Esophagus squamous epithelium (tissue), 5 donors: ENCODE data around the gene ELMO2. TPM values are rescaled to one million over a fixed set of nuclear protein-coding genes. Genes with fewer than 3 reads are reported as not detected.
A peak's percentile ranks its signal among the peaks of the same experiment; 100 is the strongest.

ENCODE experiments used
- DNase-seq: peaks from one replicate; lab custom pipeline; 2025; lab: John Stamatoyannopoulos, UW
- H3K27ac ChIP-seq, 4 donors: fragments of 200-600 bp; sonication (generic); one replicate each; pipeline ENCODE4 v1.5.1; 2016 to 2019; ENCODE audit warnings: mild to moderate bottlenecking in 1 of 4
- H3K27me3 ChIP-seq, 4 donors: fragments of 200-600 bp; sonication (generic); 1 replicate in 3 of 4; 2 replicates in 1 of 4; pipeline versions ENCODE4 v1.5.1 to v1.6.0; 2017 to 2021; ENCODE audit warnings: antibody characterized with exemption in 1 of 4
- H3K36me3 ChIP-seq, 3 donors: fragments of 200-600 bp; sonication (generic); one replicate each; pipeline ENCODE4 v1.5.1; 2016 to 2019
- H3K4me1 ChIP-seq, 3 donors: fragments of 200-600 bp; sonication (generic); one replicate each; pipeline ENCODE4 v1.5.1; 2017 to 2019
- H3K4me3 ChIP-seq, 4 donors: fragments of 200-600 bp; sonication (generic); 1 replicate in 3 of 4; 2 replicates in 1 of 4; pipeline ENCODE4 v1.5.1; 2016 to 2019; ENCODE audit warnings: mild to moderate bottlenecking in 2 of 4, moderate library complexity in 1 of 4
- H3K9me3 ChIP-seq, 3 donors: fragments of 200-600 bp; sonication (generic); one replicate each; pipeline ENCODE4 v1.5.1; 2016 to 2019
- POLR2A ChIP-seq, 4 donors: fragments of 450-650 bp; IDR thresholded peaks; one replicate each; pipeline ENCODE4 v1.6.1; 2017; ENCODE audit warnings: antibody characterized with exemption in 4 of 4, mild to moderate bottlenecking in 4 of 4, moderate library complexity in 3 of 4
- WGBS, 2 donors: methylation state at CpG; one replicate each; pipeline ENCODE4 v1.1.5; 2018; 5-methylcytosine and 5-hydroxymethylcytosine counted together
- intact Hi-C: fragments of 100-400 bp; cut with DNase I; formaldehyde crosslinking; loops from one replicate; pipeline ENCODE4 v1.15.0; 2022
- total RNA-seq, 4 donors: library from RNA; depleted of rRNA; stranded (reverse); fragments of >200 nt; gene quantifications; one replicate each; pipeline ENCODE4 v1.1.0, GENCODE V29; 2016
- TF ChIP-seq, protein P1 (sequence below), 6 experiments: fragments of 450-650 bp in 4 of 6; fragments of 200-600 bp in 2 of 6; sonication (generic) in 2 of 6; IDR thresholded peaks; one replicate each; pipeline ENCODE4 v1.5.1; 2016 to 2019; ENCODE audit warnings: antibody characterized with exemption in 6 of 6, mild to moderate bottlenecking in 4 of 6, moderate library complexity in 4 of 6
- donor health status: DM: yes; HTN: yes; CAD: no.

ELMO2 gene
- total RNA-seq = 10 to 100 TPM; 27.5 to 38.0 (median 37.0) TPM

- no peaks in the 10 kb centered on the region for H3K27me3 ChIP-seq
- WGBS, 2 donors = 0 to 1% methylated on average over 7 to 22 of the region's 60 CpGs
- H3K9me3 ChIP-seq = no peaks in the 10 kb centered on the region
- intact Hi-C loops = no loop called here
- H3K4me1 ChIP-seq = peaks cover 14 to 69% (median 43%) of the 10 kb centered on the region in 3 donors
- DNase-seq = peak; percentile 91
- H3K27ac ChIP-seq = peak within 1 kb of the TSS; percentile 96 to 97 (median 96)
- TF ChIP-seq POLR2A (IDR thresholded peaks at IDR 0.05) = peak in 2 of 4 donors; percentile 65 to 83
- TF ChIP-seq, protein P1, sequence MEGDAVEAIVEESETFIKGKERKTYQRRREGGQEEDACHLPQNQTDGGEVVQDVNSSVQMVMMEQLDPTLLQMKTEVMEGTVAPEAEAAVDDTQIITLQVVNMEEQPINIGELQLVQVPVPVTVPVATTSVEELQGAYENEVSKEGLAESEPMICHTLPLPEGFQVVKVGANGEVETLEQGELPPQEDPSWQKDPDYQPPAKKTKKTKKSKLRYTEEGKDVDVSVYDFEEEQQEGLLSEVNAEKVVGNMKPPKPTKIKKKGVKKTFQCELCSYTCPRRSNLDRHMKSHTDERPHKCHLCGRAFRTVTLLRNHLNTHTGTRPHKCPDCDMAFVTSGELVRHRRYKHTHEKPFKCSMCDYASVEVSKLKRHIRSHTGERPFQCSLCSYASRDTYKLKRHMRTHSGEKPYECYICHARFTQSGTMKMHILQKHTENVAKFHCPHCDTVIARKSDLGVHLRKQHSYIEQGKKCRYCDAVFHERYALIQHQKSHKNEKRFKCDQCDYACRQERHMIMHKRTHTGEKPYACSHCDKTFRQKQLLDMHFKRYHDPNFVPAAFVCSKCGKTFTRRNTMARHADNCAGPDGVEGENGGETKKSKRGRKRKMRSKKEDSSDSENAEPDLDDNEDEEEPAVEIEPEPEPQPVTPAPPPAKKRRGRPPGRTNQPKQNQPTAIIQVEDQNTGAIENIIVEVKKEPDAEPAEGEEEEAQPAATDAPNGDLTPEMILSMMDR (IDR thresholded peaks at IDR 0.05) = peak in 5 of 6 experiments; percentile 33 to 60 (median 37)
- H3K36me3 ChIP-seq = no peaks in the 10 kb centered on the region
- peak within 1 kb of the TSS; percentile 84 to 99 (median 90) for H3K4me3 ChIP-seq
These were observed at the start of gene ELMO2 for GRCh38 chr20:46406200-46406985. Gene ELMO2 (minus strand): TSS chr20:46406615. CDS start chr20:46394482, 12,133 bp downstream.

- peaks cover 0 to 29% (median 0%) of the 10 kb centered on the region in 4 donors for H3K27me3 ChIP-seq
- H3K36me3 ChIP-seq = no peaks in the 10 kb centered on the region
- peaks cover 0 to 13% (median 6%) of the 10 kb centered on the region in 3 donors for H3K9me3 ChIP-seq
- no peak overlapping the region for H3K27ac ChIP-seq
- intact Hi-C loops = no loop called here
- no peak for DNase-seq
- 83 to 87% methylated on average over 2 of the region's 2 CpGs for WGBS, 2 donors
- H3K4me3 ChIP-seq = no peak overlapping the region
- peaks cover 0 to 9% (median 0%) of the 10 kb centered on the region in 3 donors for H3K4me1 ChIP-seq
- TF ChIP-seq, protein P1 (IDR thresholded peaks at IDR 0.05) = no peak
- no peak for TF ChIP-seq POLR2A (IDR thresholded peaks at IDR 0.05)
These were observed 49.3 kb upstream of the ELMO2 start for GRCh38 chr20:46455729-46456128.

DNA sequence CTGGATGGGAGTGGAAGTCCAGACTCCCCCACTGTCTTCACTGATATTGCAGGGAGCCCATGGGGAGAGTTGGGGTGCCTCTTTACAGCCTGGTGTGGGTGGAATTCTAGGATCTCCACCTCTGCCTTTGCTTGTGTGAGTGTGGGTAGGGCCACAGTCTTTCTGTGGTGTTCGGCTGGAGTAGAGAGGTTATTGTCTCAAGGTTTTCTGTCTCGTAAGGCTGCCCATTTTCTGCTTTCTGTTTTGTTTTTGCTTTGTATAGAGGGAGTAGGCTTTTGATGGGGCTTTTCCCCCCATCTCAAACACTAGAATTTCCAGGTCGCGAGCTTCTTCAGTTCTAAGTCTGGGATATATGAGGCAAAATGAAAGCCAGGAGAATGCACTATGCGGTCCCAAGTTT lies 40.4 kb upstream of the ELMO2 start:
- H3K27me3 ChIP-seq = peaks cover 0 to 40% (median 0%) of the 10 kb centered on the region in 4 donors
- no peaks in the 10 kb centered on the region for H3K4me1 ChIP-seq
- H3K9me3 ChIP-seq = no peaks in the 10 kb centered on the region
- no peak for TF ChIP-seq POLR2A (IDR thresholded peaks at IDR 0.05)
- TF ChIP-seq, protein P1 (IDR thresholded peaks at IDR 0.05) = no peak
- no peak overlapping the region for H3K4me3 ChIP-seq
- intact Hi-C loops = no loop called here
- H3K27ac ChIP-seq = no peak overlapping the region
- H3K36me3 ChIP-seq = no peaks in the 10 kb centered on the region
- 84 to 100% methylated on average over 5 of the region's 5 CpGs for WGBS, 2 donors
- DNase-seq = no peak

- Histone ChIP-seq H3K36me3 (no peaks in the 10 kb centered on the region), H3K4me3 (no peak overlapping the region), H3K4me1 (no peaks in the 10 kb centered on the region), H3K27me3 (peaks cover 0 to 34% (median 0%) of the 10 kb centered on the region in 4 donors), H3K27ac (no peak overlapping the region), H3K9me3 (no peaks in the 10 kb centered on the region)
- WGBS, 2 donors = 80 to 87% methylated on average over 4 of the region's 4 CpGs
- intact Hi-C loops = no loop called here
- TF ChIP-seq POLR2A (IDR thresholded peaks at IDR 0.05) = no peak
- TF ChIP-seq, protein P1 (IDR thresholded peaks at IDR 0.05) = no peak
- no peak for DNase-seq
These were observed 33.4 kb upstream of the ELMO2 start for GRCh38 chr20:46439837-46440236.

- no peak overlapping the region for H3K4me3 ChIP-seq
- no peak overlapping the region for H3K27ac ChIP-seq
- WGBS, 2 donors = 55 to 66% methylated on average over 3 to 4 of the region's 4 CpGs
- intact Hi-C loops = no loop called here
- H3K27me3 ChIP-seq = peaks cover 0 to 37% (median 0%) of the 10 kb centered on the region in 4 donors
- H3K9me3 ChIP-seq = no peaks in the 10 kb centered on the region
- no peaks in the 10 kb centered on the region for H3K36me3 ChIP-seq
- H3K4me1 ChIP-seq = no peaks in the 10 kb centered on the region
- TF ChIP-seq, protein P1 (IDR thresholded peaks at IDR 0.05) = peak in 4 of 6 experiments; percentile 16 to 57 (median 24)
- TF ChIP-seq POLR2A (IDR thresholded peaks at IDR 0.05) = no peak
- no peak for DNase-seq
These were observed 31.8 kb upstream of the ELMO2 start for GRCh38 chr20:46438156-46438750.
